Measurements from ENCODE around the gene TNFSF9.

DNA sequence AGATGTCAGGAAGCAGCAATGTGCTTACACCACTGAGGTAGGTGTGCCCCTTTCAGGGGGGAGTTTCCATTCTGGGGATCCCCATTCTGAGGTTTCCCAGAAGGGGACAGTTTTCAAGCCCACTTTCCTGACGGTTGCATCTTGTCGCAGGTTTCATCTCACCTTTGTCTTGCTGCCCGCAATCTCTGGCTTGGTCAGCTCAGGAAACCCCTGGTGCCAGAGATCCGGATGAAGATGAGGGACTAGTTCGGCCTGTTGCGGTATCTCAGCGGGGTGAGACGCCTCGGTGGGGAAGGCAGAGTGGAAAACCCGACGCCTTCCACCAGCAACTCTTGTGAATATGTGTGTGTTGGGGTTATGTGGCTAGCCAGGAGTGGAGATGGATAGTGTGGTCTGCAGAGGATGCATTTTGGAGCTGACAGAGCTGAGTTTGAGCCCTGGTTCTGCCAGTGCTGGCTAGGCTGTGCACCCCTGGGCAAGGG is 13.1 kb downstream of the TNFSF9 start:
- TF ChIP-seq NFIC (IDR thresholded peaks at IDR 0.05; ENCODE audit: borderline replicate concordance) (no peak), REST (IDR thresholded peaks at IDR 0.05; ENCODE audit: low read depth, low read length) (no peak), MXI1 (IDR thresholded peaks at IDR 0.05; ENCODE audit: low read depth, low read length) (no peak), YY1 (IDR thresholded peaks at IDR 0.05; ENCODE audit: low read depth) (no peak), SIN3A (IDR thresholded peaks at IDR 0.05; ENCODE audit: borderline replicate concordance, low read depth, low read length) (no peak), EP300 (IDR thresholded peaks at IDR 0.05; ENCODE audit: borderline replicate concordance in 1 of 2, low read depth in 1 of 2, low read length in 1 of 2) (no peak)
- TF ChIP-seq, protein P1, sequence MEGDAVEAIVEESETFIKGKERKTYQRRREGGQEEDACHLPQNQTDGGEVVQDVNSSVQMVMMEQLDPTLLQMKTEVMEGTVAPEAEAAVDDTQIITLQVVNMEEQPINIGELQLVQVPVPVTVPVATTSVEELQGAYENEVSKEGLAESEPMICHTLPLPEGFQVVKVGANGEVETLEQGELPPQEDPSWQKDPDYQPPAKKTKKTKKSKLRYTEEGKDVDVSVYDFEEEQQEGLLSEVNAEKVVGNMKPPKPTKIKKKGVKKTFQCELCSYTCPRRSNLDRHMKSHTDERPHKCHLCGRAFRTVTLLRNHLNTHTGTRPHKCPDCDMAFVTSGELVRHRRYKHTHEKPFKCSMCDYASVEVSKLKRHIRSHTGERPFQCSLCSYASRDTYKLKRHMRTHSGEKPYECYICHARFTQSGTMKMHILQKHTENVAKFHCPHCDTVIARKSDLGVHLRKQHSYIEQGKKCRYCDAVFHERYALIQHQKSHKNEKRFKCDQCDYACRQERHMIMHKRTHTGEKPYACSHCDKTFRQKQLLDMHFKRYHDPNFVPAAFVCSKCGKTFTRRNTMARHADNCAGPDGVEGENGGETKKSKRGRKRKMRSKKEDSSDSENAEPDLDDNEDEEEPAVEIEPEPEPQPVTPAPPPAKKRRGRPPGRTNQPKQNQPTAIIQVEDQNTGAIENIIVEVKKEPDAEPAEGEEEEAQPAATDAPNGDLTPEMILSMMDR (IDR thresholded peaks at IDR 0.05): no peak
- TF ChIP-seq, protein P2, sequence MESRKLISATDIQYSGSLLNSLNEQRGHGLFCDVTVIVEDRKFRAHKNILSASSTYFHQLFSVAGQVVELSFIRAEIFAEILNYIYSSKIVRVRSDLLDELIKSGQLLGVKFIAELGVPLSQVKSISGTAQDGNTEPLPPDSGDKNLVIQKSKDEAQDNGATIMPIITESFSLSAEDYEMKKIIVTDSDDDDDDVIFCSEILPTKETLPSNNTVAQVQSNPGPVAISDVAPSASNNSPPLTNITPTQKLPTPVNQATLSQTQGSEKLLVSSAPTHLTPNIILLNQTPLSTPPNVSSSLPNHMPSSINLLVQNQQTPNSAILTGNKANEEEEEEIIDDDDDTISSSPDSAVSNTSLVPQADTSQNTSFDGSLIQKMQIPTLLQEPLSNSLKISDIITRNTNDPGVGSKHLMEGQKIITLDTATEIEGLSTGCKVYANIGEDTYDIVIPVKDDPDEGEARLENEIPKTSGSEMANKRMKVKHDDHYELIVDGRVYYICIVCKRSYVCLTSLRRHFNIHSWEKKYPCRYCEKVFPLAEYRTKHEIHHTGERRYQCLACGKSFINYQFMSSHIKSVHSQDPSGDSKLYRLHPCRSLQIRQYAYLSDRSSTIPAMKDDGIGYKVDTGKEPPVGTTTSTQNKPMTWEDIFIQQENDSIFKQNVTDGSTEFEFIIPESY (IDR thresholded peaks at IDR 0.05; ENCODE audit: borderline replicate concordance, low read depth): no peak

Data from SK-N-SH (cell line).